Thyroid gland (tissue), 4 donors: Measurements from ENCODE around the gene CTNNB1.

Experiments
- POLR2A ChIP-seq, 2 donors: fragments of 450-650 bp; IDR thresholded peaks; one replicate each; pipeline ENCODE4 v1.6.1; 2017; ENCODE audit warnings: antibody characterized with exemption in 2 of 2, mild to moderate bottlenecking in 2 of 2, moderate library complexity in 1 of 2
- TF ChIP-seq, protein P1 (sequence below), 6 experiments: fragments of 200-600 bp in 3 of 6; fragments of 450-650 bp in 3 of 6; sonication (generic) in 3 of 6; IDR thresholded peaks; one replicate each; pipeline ENCODE4 v1.5.1; 2016 to 2019; ENCODE audit warnings: antibody characterized with exemption in 6 of 6, mild to moderate bottlenecking in 2 of 6, inconsistent platforms in 1 of 6, moderate library complexity in 1 of 6

GRCh38 chr3:41194701-41195100 is 4.6 kb upstream of the CTNNB1 start:
- TF ChIP-seq, protein P1, sequence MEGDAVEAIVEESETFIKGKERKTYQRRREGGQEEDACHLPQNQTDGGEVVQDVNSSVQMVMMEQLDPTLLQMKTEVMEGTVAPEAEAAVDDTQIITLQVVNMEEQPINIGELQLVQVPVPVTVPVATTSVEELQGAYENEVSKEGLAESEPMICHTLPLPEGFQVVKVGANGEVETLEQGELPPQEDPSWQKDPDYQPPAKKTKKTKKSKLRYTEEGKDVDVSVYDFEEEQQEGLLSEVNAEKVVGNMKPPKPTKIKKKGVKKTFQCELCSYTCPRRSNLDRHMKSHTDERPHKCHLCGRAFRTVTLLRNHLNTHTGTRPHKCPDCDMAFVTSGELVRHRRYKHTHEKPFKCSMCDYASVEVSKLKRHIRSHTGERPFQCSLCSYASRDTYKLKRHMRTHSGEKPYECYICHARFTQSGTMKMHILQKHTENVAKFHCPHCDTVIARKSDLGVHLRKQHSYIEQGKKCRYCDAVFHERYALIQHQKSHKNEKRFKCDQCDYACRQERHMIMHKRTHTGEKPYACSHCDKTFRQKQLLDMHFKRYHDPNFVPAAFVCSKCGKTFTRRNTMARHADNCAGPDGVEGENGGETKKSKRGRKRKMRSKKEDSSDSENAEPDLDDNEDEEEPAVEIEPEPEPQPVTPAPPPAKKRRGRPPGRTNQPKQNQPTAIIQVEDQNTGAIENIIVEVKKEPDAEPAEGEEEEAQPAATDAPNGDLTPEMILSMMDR (IDR thresholded peaks at IDR 0.05) = no peak
- no peak for TF ChIP-seq POLR2A (IDR thresholded peaks at IDR 0.05)
